Measurements from ENCODE around the gene MALRD1. TPM values are rescaled to one million over a fixed set of nuclear protein-coding genes. Genes with fewer than 3 reads are reported as not detected.

MALRD1 gene
- total and polyA plus RNA-seq, 2 of the 8 experiments (the other 6 are each of a cell fraction or from before 2014, with no cell fraction given), result 0.32 to 0.35 TPM

DNA sequence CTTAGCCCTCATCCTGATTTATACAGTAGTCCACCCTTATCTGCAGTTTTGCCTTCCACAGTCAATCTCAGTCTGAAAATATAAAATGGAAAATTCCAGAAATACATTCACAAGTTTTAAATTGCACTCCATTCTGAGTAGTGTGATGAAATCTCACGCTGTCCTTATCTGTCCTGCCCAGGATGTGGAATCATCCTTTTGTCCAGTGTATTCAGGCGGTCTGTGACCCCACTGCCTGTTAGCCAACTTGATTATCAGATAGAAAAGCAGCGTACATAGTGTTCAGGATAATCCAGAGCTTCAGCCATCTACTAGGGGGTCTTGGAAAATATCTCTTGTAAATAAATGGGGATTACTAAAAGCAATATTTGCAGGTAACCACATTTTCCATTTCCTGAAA lies 146.3 kb downstream of the MALRD1 start:
- ChIA-PET POLR2A (ENCODE audit: partially characterized antibody) (no interaction called here), CTCF (ENCODE audit: partially characterized antibody) (no interaction called here)
- Histone ChIP-seq H4K20me1 (replicated peaks in 1 of 2; ENCODE audit: control insufficient read depth in 1 of 2, insufficient read depth in 2 of 2, low read length in 2 of 2) (no peaks in the 10 kb centered on the region), H3K36me3 (ENCODE audit: control insufficient read depth in 2 of 4, insufficient read depth in 4 of 4, low read length in 3 of 4) (no peaks in the 10 kb centered on the region), H3K79me2 (ENCODE audit: control insufficient read depth in 1 of 2, insufficient read depth in 2 of 2, low read length in 2 of 2) (no peaks in the 10 kb centered on the region), H4K5ac (ENCODE audit: insufficient read length, low read depth, low read length) (no peak overlapping the region), H3K9ac (replicated peaks in 1 of 4; ENCODE audit: extremely low read depth in 1 of 4, low read depth in 3 of 4, low read length in 3 of 4) (no peak overlapping the region), H3K79me1 (ENCODE audit: low read depth, low read length) (no peaks in the 10 kb centered on the region), H3K23ac (ENCODE audit: insufficient read length) (no peak overlapping the region), H4K91ac (replicated peaks; ENCODE audit: insufficient read length, low read length) (no peak overlapping the region), H3K14ac (ENCODE audit: insufficient read length) (no peak overlapping the region), H3K56ac (replicated peaks; ENCODE audit: insufficient read length, low read depth, low read length) (no peak overlapping the region), H2AFZ (ENCODE audit: low read length) (no peak overlapping the region), H3K9me3 (ENCODE audit: insufficient read depth in 2 of 2, low read depth in 1 of 2, low read length in 1 of 2) (no peaks in the 10 kb centered on the region), H3K27me3 (replicated peaks in 1 of 4; ENCODE audit: control insufficient read depth in 3 of 4, extremely low read depth in 1 of 4, insufficient read depth in 3 of 4, low read length in 3 of 4) (no peaks in the 10 kb centered on the region), H2BK20ac (ENCODE audit: low read length) (no peak overlapping the region), H2BK120ac (replicated peaks; ENCODE audit: low read depth, low read length) (no peak overlapping the region), H2BK5ac (ENCODE audit: low read depth, low read length) (no peak overlapping the region), H3K4me3 (ENCODE audit: extremely low read depth in 1 of 4, insufficient read depth in 2 of 4, low read depth in 3 of 4, low read length in 4 of 4) (no peak overlapping the region), H2AK5ac (ENCODE audit: low read depth, low read length) (no peak overlapping the region), H3K23me2 (ENCODE audit: low read depth, low read length) (no peaks in the 10 kb centered on the region), H4K8ac (ENCODE audit: extremely low read depth, insufficient read depth, low read length) (no peak overlapping the region), H2BK12ac (ENCODE audit: low read depth, low read length) (no peak overlapping the region), H3K27ac (ENCODE audit: low read depth, low read length) (no peak overlapping the region), H3K4me2 (ENCODE audit: insufficient read depth in 1 of 2, low read depth in 2 of 2, low read length in 2 of 2) (no peak overlapping the region), H3K18ac (ENCODE audit: extremely low read depth, low read length) (no peak overlapping the region), H3K4ac (replicated peaks; ENCODE audit: insufficient read length, low read depth, low read length) (no peak overlapping the region), H3K4me1 (replicated peaks in 1 of 4; ENCODE audit: control insufficient read depth in 3 of 4, insufficient read depth in 4 of 4, low read length in 3 of 4) (no peaks in the 10 kb centered on the region), H2BK15ac (ENCODE audit: low read length) (no peak overlapping the region)
- no peak for FAIRE-seq
- no peak for TF ChIP-seq KDM4A (IDR thresholded peaks at IDR 0.05; ENCODE audit: low read depth, low read length, severe bottlenecking)
- TF ChIP-seq TEAD4 (IDR thresholded peaks at IDR 0.05; ENCODE audit: low read depth, low read length), result no peak
- TF ChIP-seq CEBPB (IDR thresholded peaks at IDR 0.05; ENCODE audit: low read depth, low read length), result no peak
- no peak for TF ChIP-seq TBP (IDR thresholded peaks at IDR 0.05; ENCODE audit: low read depth, low read length)
- TF ChIP-seq CREB1 (IDR thresholded peaks at IDR 0.05), result no peak
- TF ChIP-seq BCL11A (IDR thresholded peaks at IDR 0.05; ENCODE audit: low read depth in 2 of 2, low read length in 2 of 2), result no peak
- TF ChIP-seq CBX8 (IDR thresholded peaks at IDR 0.05; ENCODE audit: borderline replicate concordance, low read depth, low read length), result no peak
- WGBS, 2 experiments (ENCODE audit: extremely low coverage in 1 of 2, insufficient coverage in 1 of 2, insufficient read length in 1 of 2, insufficient replicate concordance in 2 of 2, low coverage in 1 of 2, low lambda C conversion rate in 2 of 2, missing lambda C conversion rate in 1 of 2), result 98% methylated on average over 3 of the region's 3 CpGs; no CpG with 5 or more reads in 1 of the 2 experiments
- DNase-seq (ENCODE audit: low read depth in 1 of 2, low spot score in 2 of 2), result no peak
